SK-N-SH (cell line): ENCODE measurements around the gene C16orf95. TPM values are rescaled to one million over a fixed set of nuclear protein-coding genes. Genes with fewer than 3 reads are reported as not detected.

Experiments used
- CTCF ChIA-PET: fragments of 300-600, 350-600 bp; formaldehyde crosslinking; extraction: SDS; loops from one replicate; lab custom pipeline; 2021; lab: Yijun Ruan, JAX
- POLR2A ChIA-PET: fragments of 350-600 bp; sonication (Branson Sonifier 250); formaldehyde crosslinking; extraction: SDS; loops from one replicate; lab custom pipeline; 2020; ENCODE audit warnings: antibody characterized with exemption, inconsistent platforms; lab: Yijun Ruan, JAX
- DNase-seq: peaks from one replicate; pipeline ENCODE4 v3.0.0; 2012
- H2AFZ ChIP-seq: fragments of 200-600 bp; sonication (generic); 2 replicates; pipeline ENCODE4 v1.8.1; 2016; ENCODE audit warnings: antibody characterized with exemption, mild to moderate bottlenecking, low read depth
- H3F3A ChIP-seq: fragments of 200-600 bp; sonication (generic); replicated peaks from 2 replicates; pipeline ENCODE3; 2016; ENCODE audit warnings: antibody characterized with exemption, mild to moderate bottlenecking; ENCODE audit not compliant: insufficient read depth
- H3K27ac ChIP-seq, 2 experiments: fragments of 200-500 bp in 1 of 2; fragments of 200-600 bp in 1 of 2; sonication (Bioruptor generic) in 1 of 2; sonication (generic), shearing (Covaris generic) in 1 of 2; 2 replicates each; pipeline versions ENCODE4 v1.5.1 to v1.6.1; 2014 to 2016; ENCODE audit warnings: low read depth in 2 of 2, inconsistent platforms in 1 of 2, low read length in 1 of 2, mild to moderate bottlenecking in 1 of 2, mixed read lengths in 1 of 2
- H3K27me3 ChIP-seq: fragments of 200-600 bp; sonication (generic), shearing (Covaris generic); 2 replicates; pipeline ENCODE4 v1.6.1; 2016; ENCODE audit warnings: mixed run types; ENCODE audit not compliant: insufficient read depth
- H3K36me3 ChIP-seq, 2 experiments: fragments of 200-500 bp in 1 of 2; fragments of 200-600 bp in 1 of 2; sonication (Bioruptor generic) in 1 of 2; sonication (generic) in 1 of 2; replicated peaks in 1 of 2; 2 replicates each; pipeline versions ENCODE3 to v1.5.1; 2014 to 2016; ENCODE audit warnings: low read length in 1 of 2, mild to moderate bottlenecking in 1 of 2; ENCODE audit not compliant: insufficient read depth in 2 of 2, control insufficient read depth in 1 of 2
- H3K4me1 ChIP-seq, 2 experiments: fragments of 200-500 bp in 1 of 2; fragments of 200-600 bp in 1 of 2; sonication (Bioruptor generic) in 1 of 2; sonication (generic), shearing (Covaris generic) in 1 of 2; 2 replicates each; pipeline versions ENCODE4 v1.5.1 to v1.6.1; 2014 to 2016; ENCODE audit warnings: low read depth in 1 of 2, low read length in 1 of 2, mixed run types in 1 of 2; ENCODE audit not compliant: insufficient read depth in 2 of 2, control insufficient read depth in 1 of 2
- H3K4me2 ChIP-seq: fragments of 200-600 bp; sonication (generic), shearing (Covaris generic); 2 replicates; pipeline ENCODE4 v1.6.1; 2017; ENCODE audit warnings: mixed run types
- H3K4me3 ChIP-seq, 2 experiments: fragments of 200-500 bp in 1 of 2; fragments of 200-600 bp in 1 of 2; sonication (Bioruptor generic) in 1 of 2; sonication (generic), shearing (Covaris generic) in 1 of 2; 2 replicates each; pipeline versions ENCODE4 v1.5.1 to v1.8.1; 2014 to 2016; ENCODE audit warnings: low read depth in 2 of 2, inconsistent platforms in 1 of 2, low read length in 1 of 2, mild to moderate bottlenecking in 1 of 2, mixed read lengths in 1 of 2, moderate library complexity in 1 of 2
- H3K79me2 ChIP-seq: fragments of 200-600 bp; sonication (generic); 2 replicates; pipeline ENCODE4 v1.8.1; 2017; ENCODE audit warnings: mild to moderate bottlenecking; ENCODE audit not compliant: insufficient read depth
- H3K9ac ChIP-seq: fragments of 200-600 bp; sonication (generic); 2 replicates; pipeline ENCODE4 v1.6.1; 2017; ENCODE audit warnings: mixed run types
- H3K9me2 ChIP-seq: fragments of 200-600 bp; sonication (generic); 2 replicates; pipeline ENCODE4 v1.6.1; 2017; ENCODE audit warnings: mixed run types
- H3K9me3 ChIP-seq: fragments of 200-600 bp; sonication (generic); 2 replicates; pipeline ENCODE4 v1.6.1; 2017; ENCODE audit warnings: mixed run types, mild to moderate bottlenecking, moderate library complexity
- H4K20me1 ChIP-seq: fragments of 200-600 bp; sonication (generic); 2 replicates; pipeline ENCODE4 v1.6.1; 2017; ENCODE audit warnings: mild to moderate bottlenecking, mixed run types; ENCODE audit not compliant: insufficient read depth
- CTCF ChIP-seq: fragments of 200-600 bp; sonication (generic); IDR thresholded peaks from 2 replicates; pipeline ENCODE4 v1.6.1; 2017; ENCODE audit warnings: antibody characterized with exemption, mild to moderate bottlenecking, moderate library complexity
- ELF1 ChIP-seq: IDR thresholded peaks from 2 replicates; pipeline ENCODE4 v1.4.0; 2012
- EP300 ChIP-seq, 2 experiments: IDR thresholded peaks; 2 replicates each; pipeline versions ENCODE4 v1.4.0 to v1.6.1; 2012; ENCODE audit warnings: borderline replicate concordance in 1 of 2, low read depth in 1 of 2, low read length in 1 of 2
- FOSL2 ChIP-seq: IDR thresholded peaks from 2 replicates; pipeline ENCODE4 v1.4.0; 2012; ENCODE audit warnings: low read depth, mild to moderate bottlenecking, moderate library complexity, borderline replicate concordance
- FOXJ3 ChIP-seq: sonication (generic); formaldehyde crosslinking; IDR thresholded peaks from 2 replicates; pipeline ENCODE4 v1.5.1; 2020; ENCODE audit warnings: mild to moderate bottlenecking, missing genetic modification reagents
- JUND ChIP-seq: IDR thresholded peaks from 2 replicates; pipeline ENCODE4 v1.4.0; 2012
- MEF2A ChIP-seq: IDR thresholded peaks from 2 replicates; pipeline ENCODE4 v1.4.0; 2012; ENCODE audit warnings: low read depth, borderline replicate concordance
- MXI1 ChIP-seq: IDR thresholded peaks from 2 replicates; pipeline ENCODE4 v1.6.1; 2012; ENCODE audit warnings: mild to moderate bottlenecking, low read depth, low read length, improper control_type of control experiment
- PBX3 ChIP-seq: IDR thresholded peaks from 2 replicates; pipeline ENCODE4; 2012
- REST ChIP-seq: IDR thresholded peaks from 2 replicates; pipeline ENCODE4 v1.6.1; 2012; ENCODE audit warnings: mild to moderate bottlenecking, low read depth, low read length, moderate library complexity
- RFX5 ChIP-seq: IDR thresholded peaks from 2 replicates; pipeline ENCODE4 v1.6.1; 2012; ENCODE audit warnings: mild to moderate bottlenecking, improper control_type of control experiment, low read length
- SMC3 ChIP-seq: IDR thresholded peaks from 2 replicates; pipeline ENCODE4 v1.6.1; 2012; ENCODE audit warnings: low read depth, low read length, improper control_type of control experiment
- USF1 ChIP-seq: IDR thresholded peaks from 2 replicates; pipeline ENCODE4 v1.4.0; 2012; ENCODE audit warnings: low read depth, borderline replicate concordance
- YY1 ChIP-seq: IDR thresholded peaks from 2 replicates; pipeline ENCODE4 v1.4.0; 2012; ENCODE audit warnings: low read depth, mild to moderate bottlenecking
- ZBTB33 ChIP-seq: IDR thresholded peaks from 2 replicates; pipeline ENCODE4 v1.4.0; 2012; ENCODE audit warnings: low read depth, borderline replicate concordance
- WGBS: methylation state at CpG from one replicate; pipeline ENCODE4 v1.1.6; 2017; ENCODE audit warnings: low lambda C conversion rate; 5-methylcytosine and 5-hydroxymethylcytosine counted together
- polyA plus RNA-seq, 3 experiments: library from polyadenylated mRNA; depleted of rRNA; stranded (reverse); fragments of >200 nt; gene quantifications; 2 replicates each; pipeline ENCODE4 v1.2.3, GENCODE V29; 2012

The C16orf95 gene
- polyA plus RNA-seq, 1 of the 3 experiments (the other 2 are of a cell fraction), result 5.0 TPM

- TF ChIP-seq CTCF (no peak), MEF2A (no peak), SMC3 (no peak), ZBTB33 (no peak), FOSL2 (no peak), PBX3 (no peak), FOXJ3 (CRISPR knock-in tag) (no peak), EP300 (IDR thresholded peaks at IDR 0.05; ENCODE audit: borderline replicate concordance in 1 of 2, low read depth in 1 of 2, low read length in 1 of 2) (no peak), RFX5 (no peak)
These were observed 42.4 kb downstream of the C16orf95 start (continued) for GRCh38 chr16:87274794-87275193.

- Histone ChIP-seq H3F3A (no peaks in the 10 kb centered on the region), H3K9me2 (no peaks in the 10 kb centered on the region), H3K36me3 (no peaks in the 10 kb centered on the region), H3K4me1 (no peaks in the 10 kb centered on the region), H2AFZ (no peak overlapping the region), H3K4me3 (no peak overlapping the region)
- CTCF ChIA-PET, result interaction anchor here (2.4 kb wide), 1 partner anchor 71 kb away, joined by 7 read pairs; no protein-coding TSS in a partner anchor
- no peak for DNase-seq
- TF ChIP-seq MXI1, result no peak
- TF ChIP-seq YY1, result no peak
- TF ChIP-seq JUND, result no peak
- TF ChIP-seq SMC3, result no peak
- no peak for TF ChIP-seq REST
- TF ChIP-seq ELF1, result no peak
- TF ChIP-seq CTCF, result no peak
- no peak for TF ChIP-seq USF1
- TF ChIP-seq, all 33 proteins: peak for 0
- 73% methylated on average over 8 of the region's 10 CpGs for WGBS
- Histone ChIP-seq H3K79me2 (no peaks in the 10 kb centered on the region), H3K9me3 (no peaks in the 10 kb centered on the region), H3K4me2 (no peak overlapping the region), H4K20me1 (no peaks in the 10 kb centered on the region), H3K27ac (no peak overlapping the region), H3K9ac (no peak overlapping the region), H3K27me3 (no peaks in the 10 kb centered on the region)
- POLR2A ChIA-PET, result no interaction called here
These were observed 43.6 kb downstream of the C16orf95 start for GRCh38 chr16:87273471-87274030.
